GM12878 (cell line): ENCODE measurements around the gene ARL3. TPM values are rescaled to one million over a fixed set of nuclear protein-coding genes. Genes with fewer than 3 reads are reported as not detected.
A peak's percentile ranks its signal among the peaks of the same experiment; 100 is the strongest.

ENCODE experiments used
- ATAC-seq: fragments of 200-7000 bp; cut with Tn5 transposase; 3 replicates; pipeline ENCODE4 v1.9.1; 2020; ENCODE audit warnings: mild to moderate bottlenecking, moderate library complexity
- BruUV-seq: library from RNA; stranded (reverse); fragments of 400-500 nt; replicated peaks from 2 replicates; lab custom pipeline; 2021; lab: Mats Ljungman, UMichigan
- CTCF ChIA-PET: fragments of 300-600 bp; sonication (Branson Sonifier 250); formaldehyde crosslinking; extraction: SDS; loops from one replicate; lab custom pipeline; 2021; ENCODE audit warnings: inconsistent platforms; lab: Yijun Ruan, JAX
- POLR2A ChIA-PET: fragments of 350-600 bp; formaldehyde crosslinking; extraction: SDS; loops from one replicate; lab custom pipeline; 2021; ENCODE audit warnings: inconsistent platforms; lab: Charles Lee
- RAD21 ChIA-PET: fragments of 300-600 bp; sonication (Branson Sonifier 250); formaldehyde crosslinking; loops from one replicate; lab custom pipeline; 2023; ENCODE audit warnings: antibody characterized with exemption; ENCODE audit not compliant: unreplicated experiment; lab: Charles Lee
- SMC1A ChIA-PET: fragments of 300-600 bp; sonication (Branson Sonifier 250); formaldehyde crosslinking; loops from one replicate; lab custom pipeline; 2023; ENCODE audit not compliant: unreplicated experiment, uncharacterized antibody; lab: Charles Lee
- DNase-seq: peaks from one replicate; pipeline ENCODE4 v3.0.0-alpha.2; 2011; ENCODE audit warnings: low read depth, low spot score
- FAIRE-seq: peaks from 3 replicates; lab custom pipeline; 2011; peaks lifted over from hg19 to GRCh38; lab: Jason Lieb, UNC
- H2AFZ ChIP-seq: 2 replicates; pipeline ENCODE4 v1.6.0; 2011; ENCODE audit warnings: low read depth, low read length, control low read depth; ENCODE audit not compliant: control insufficient read depth
- H3K27ac ChIP-seq: 2 replicates; pipeline ENCODE4 v1.5.1; 2011; ENCODE audit warnings: control low read depth; ENCODE audit not compliant: control insufficient read depth, insufficient read depth
- H3K27me3 ChIP-seq, 2 experiments: replicated peaks in 1 of 2; 2 replicates each; pipeline versions ENCODE4 v1.6.0 to v1.6.1; 2011; ENCODE audit warnings: low read length in 1 of 2; ENCODE audit not compliant: control insufficient read depth in 2 of 2, insufficient read depth in 2 of 2
- H3K36me3 ChIP-seq, 2 experiments: 2 replicates each; pipeline ENCODE4 v1.5.1; 2011; ENCODE audit warnings: low read length in 1 of 2; ENCODE audit not compliant: control insufficient read depth in 2 of 2, insufficient read depth in 2 of 2
- H3K4me1 ChIP-seq: 2 replicates; pipeline ENCODE4 v1.6.1; 2011; ENCODE audit warnings: mild to moderate bottlenecking, low read length, moderate library complexity, mixed read lengths; ENCODE audit not compliant: control insufficient read depth, insufficient read depth
- H3K4me2 ChIP-seq: 2 replicates; pipeline ENCODE4 v1.6.0; 2011; ENCODE audit warnings: control low read depth; ENCODE audit not compliant: control insufficient read depth, insufficient read depth
- H3K4me3 ChIP-seq: fragments of 200-600 bp; sonication (generic); 2 replicates; pipeline ENCODE4 v1.5.1; 2016
- H3K79me2 ChIP-seq: 2 replicates; pipeline ENCODE4 v1.6.0; 2011; ENCODE audit warnings: low read length; ENCODE audit not compliant: control insufficient read depth, insufficient read depth
- H3K9ac ChIP-seq: 2 replicates; pipeline ENCODE4 v1.8.0; 2011; ENCODE audit warnings: low read length, control low read depth, mixed read lengths; ENCODE audit not compliant: control insufficient read depth, insufficient read depth
- H3K9me3 ChIP-seq: replicated peaks from 3 replicates; pipeline ENCODE4 v1.5.1; 2011; ENCODE audit warnings: mild to moderate bottlenecking, low read length; ENCODE audit not compliant: control insufficient read depth, insufficient read depth
- H4K20me1 ChIP-seq: 2 replicates; pipeline ENCODE4 v1.6.0; 2011; ENCODE audit not compliant: control insufficient read depth, insufficient read depth
- ATF2 ChIP-seq: IDR thresholded peaks from 2 replicates; pipeline ENCODE4 v1.6.1; 2012; ENCODE audit warnings: low read length, inconsistent platforms
- BCL11A ChIP-seq: IDR thresholded peaks from 2 replicates; pipeline ENCODE4 v1.6.1; 2011; ENCODE audit warnings: low read depth, low read length
- HDAC6 ChIP-seq: fragments of 200-600 bp; sonication (generic); IDR thresholded peaks from one replicate; pipeline ENCODE4 v1.8.0; 2017; ENCODE audit warnings: antibody characterized with exemption; ENCODE audit not compliant: unreplicated experiment
- JUND ChIP-seq: IDR thresholded peaks from 2 replicates; pipeline ENCODE4 v1.6.1; 2012; ENCODE audit warnings: low read depth, mild to moderate bottlenecking, low read length, improper control_type of control experiment, moderate library complexity
- MYB ChIP-seq: fragments of 150-350 bp; IDR thresholded peaks from 2 replicates; pipeline ENCODE4 v1.6.1; 2014; ENCODE audit warnings: mild to moderate bottlenecking, low read depth, low read length, borderline replicate concordance
- NBN ChIP-seq: fragments of 450-650 bp; IDR thresholded peaks from 2 replicates; pipeline ENCODE4 v1.6.1; 2016
- PBX3 ChIP-seq: IDR thresholded peaks from 2 replicates; pipeline ENCODE4 v1.6.1; 2011; ENCODE audit warnings: mild to moderate bottlenecking, low read depth, low read length, moderate library complexity; ENCODE audit not compliant: insufficient replicate concordance
- PRDM15 ChIP-seq: fragments of 450-650 bp; formaldehyde crosslinking; IDR thresholded peaks from 2 replicates; pipeline ENCODE4 v1.4.0; 2020; ENCODE audit warnings: mild to moderate bottlenecking, moderate library complexity
- RB1 ChIP-seq: fragments of 450-650 bp; formaldehyde crosslinking; IDR thresholded peaks from 2 replicates; pipeline ENCODE4 v1.6.1; 2017; ENCODE audit warnings: mild to moderate bottlenecking, borderline replicate concordance
- SREBF1 ChIP-seq: IDR thresholded peaks from 2 replicates; pipeline ENCODE4 v1.6.1; 2012; ENCODE audit warnings: mild to moderate bottlenecking, low read length
- STAT1 ChIP-seq: fragments of 450-650 bp; conservative IDR thresholded peaks from 2 replicates; pipeline ENCODE4 v1.6.1; 2014; ENCODE audit warnings: antibody characterized with exemption, mild to moderate bottlenecking
- ZBTB33 ChIP-seq: fragments of 450-650 bp; IDR thresholded peaks from 2 replicates; pipeline ENCODE4 v1.6.1; 2017; ENCODE audit warnings: mild to moderate bottlenecking
- ZSCAN29 ChIP-seq: fragments of 450-650 bp; IDR thresholded peaks from 2 replicates; pipeline ENCODE4 v1.6.1; 2017; ENCODE audit warnings: mild to moderate bottlenecking, moderate library complexity
- ZZZ3 ChIP-seq: IDR thresholded peaks from 2 replicates; pipeline ENCODE4 v1.6.1; 2011; ENCODE audit warnings: low read depth; ENCODE audit not compliant: control insufficient read depth, insufficient read length
- WGBS: methylation state at CpG from one replicate; pipeline ENCODE4 v1.1.6; 2016; ENCODE audit warnings: low lambda C conversion rate; ENCODE audit not compliant: insufficient replicate concordance, insufficient coverage; ENCODE audit errors: missing lambda C conversion rate; 5-methylcytosine and 5-hydroxymethylcytosine counted together
- in situ Hi-C: fragments of 300-500 bp; cut with MboI; formaldehyde crosslinking; loops from 9 replicates; pipeline ENCODE4 v1.14.3; 2018; ENCODE audit warnings: mixed read lengths
- intact Hi-C: fragments of 100-400 bp; cut with micrococcal nuclease; formaldehyde crosslinking; loops from one replicate; pipeline ENCODE4 v1.14.2; 2022; ENCODE audit not compliant: unreplicated experiment
- polyA plus RNA-seq, 11 experiments: library from polyadenylated mRNA; depleted of rRNA in 4 of 11; unstranded in 6 of 11; stranded (reverse) in 5 of 11; fragments of >200 nt; fragmentation: Nextera tagmentation in 4 of 11; fragmentation: Illumina TruSeq in 1 of 11; extraction: Ambion mirVana in 4 of 11; extraction: Trizol in 1 of 11; gene quantifications; 1 replicate in 1 of 11; 2 replicates in 10 of 11; pipeline versions ENCODE4 v1.2.1 to v1.2.3, GENCODE V29; 2011 to 2016; ENCODE audit warnings: inconsistent platforms in 2 of 11, missing spikeins in 2 of 11, low read depth in 1 of 11
- total RNA-seq, 4 experiments: library from RNA; depleted of rRNA in 3 of 4; stranded (reverse); fragments of >200 nt in 3 of 4; fragmentation: Illumina TruSeq in 1 of 4; extraction: Trizol in 1 of 4; gene quantifications; 2 replicates each; pipeline versions ENCODE4 v1.2.1 to v1.2.3, GENCODE V29; 2013 to 2021

ARL3 gene
- total and polyA plus RNA-seq, 10 of the 15 experiments (the other 5 are each of a cell fraction or from before 2014, with no cell fraction given), result 4.9 to 26.1 (median 11.0) TPM

GRCh38 chr10:102710609-102711008, 3.6 kb downstream of the ARL3 start (continued):
- TF ChIP-seq ZBTB33, result no peak
- no peak for TF ChIP-seq JUND
- TF ChIP-seq SREBF1, result no peak
- TF ChIP-seq RB1, result no peak
- TF ChIP-seq ATF2, result peak; percentile 29; the same call in 1 of the 2 replicates

- DNase-seq (no peak), ATAC-seq (no peak; the same call in 2 of the 3 replicates), FAIRE-seq (peak; percentile 18)
- intact Hi-C loops, result no loop called here
- Histone ChIP-seq H3K27ac (no peak overlapping the region), H3K4me1 (peaks cover 11% of the 10 kb centered on the region), H3K79me2 (peaks cover 19% of the 10 kb centered on the region), H3K27me3 (no peaks in the 10 kb centered on the region), H3K36me3 (peaks cover 0 to 2% of the 10 kb centered on the region in 2 experiments; a peak in 3 of 4 replicates), H3K9me3 (no peaks in the 10 kb centered on the region), H3K4me3 (no peak overlapping the region), H3K9ac (no peak overlapping the region), H4K20me1 (no peaks in the 10 kb centered on the region), H2AFZ (no peak overlapping the region), H3K4me2 (no peak overlapping the region; the same call in 1 of the 2 replicates)
- POLR2A ChIA-PET, result interaction anchor here (0.6 to 1.4 kb wide), 4 partner anchors 8 to 55 kb away, joined by 3 to 5 read pairs (median 3); partner anchors contain the start of gene ARL3
- RAD21 ChIA-PET, result no interaction called here
- WGBS, result 60% methylated on average over 2 of the region's 2 CpGs
- CTCF ChIA-PET, result interaction anchor here (0.6 kb wide), 1 partner anchor 70 kb away, joined by 3 read pairs; no protein-coding TSS in a partner anchor
- in situ Hi-C loops, result no loop called here
- SMC1A ChIA-PET, result interaction anchor here (1.1 to 1.5 kb wide), 2 partner anchors 31 to 54 kb away, joined by 3 to 5 read pairs; no protein-coding TSS in a partner anchor
- BruUV-seq, result no TSS peak
- TF ChIP-seq HDAC6, result no peak
- no peak for TF ChIP-seq STAT1
- TF ChIP-seq PRDM15 (CRISPR knock-in tag), result no peak
- TF ChIP-seq PBX3, result no peak
- TF ChIP-seq NBN, result no peak
- TF ChIP-seq ZZZ3, result no peak
- TF ChIP-seq ZSCAN29, result no peak
- TF ChIP-seq BCL11A, result no peak
- TF ChIP-seq MYB, result no peak
Measured at GRCh38 chr10:102705531-102705930, 8.7 kb downstream of the ARL3 start.
